Stimulated activated CD4-positive, alpha-beta T cell treated with anti-CD3 and anti-CD28 coated beads, Interleukin-12 subunit alpha, Interleukin-12 subunit beta, amount 100 ng/mL, for 4 hours (primary cell): Measurements from ENCODE around the gene MICAL2.

Experiments
- DNase-seq: peaks from one replicate; pipeline ENCODE4 v3.0.0-alpha.2; 2020

Gene MICAL2

GRCh38 chr11:12098601-12099000 is 11.8 kb upstream of the MICAL2 start:
- no peak for DNase-seq

DNA sequence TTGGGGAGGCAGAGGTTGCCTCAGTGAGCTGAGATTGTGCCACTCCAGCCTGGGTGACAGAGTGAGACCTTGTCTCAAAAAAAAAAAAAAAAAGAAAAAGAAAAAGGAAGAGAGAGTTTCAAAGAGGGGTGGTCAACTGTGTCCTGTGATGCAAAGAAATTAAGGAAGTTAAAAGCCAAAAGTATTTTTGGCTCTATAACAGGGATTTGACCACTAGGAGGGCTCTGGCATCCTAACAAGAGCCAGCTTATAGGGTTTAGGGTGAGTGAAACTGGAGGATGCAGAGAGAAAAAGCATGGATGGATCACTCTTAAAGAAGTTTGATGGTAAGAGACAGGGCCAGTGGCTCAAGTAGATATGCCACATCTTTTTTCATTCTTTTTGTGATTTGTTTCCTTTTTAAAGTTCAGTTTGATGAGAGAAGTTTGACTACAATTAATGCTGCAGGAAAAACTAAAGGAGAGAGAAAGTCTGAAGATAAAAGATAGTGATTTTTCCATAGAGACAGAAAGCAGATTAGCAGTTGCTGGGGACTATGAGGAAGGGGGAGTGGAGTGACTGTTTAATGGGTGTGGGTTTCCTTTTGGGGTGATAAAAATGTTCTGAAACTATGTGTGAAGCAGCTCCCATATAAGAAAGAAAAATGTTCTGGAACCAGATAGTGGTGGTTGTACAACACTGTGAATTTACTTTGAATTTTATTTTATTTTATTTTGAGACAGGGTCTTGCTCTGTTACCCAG is 11.1 kb upstream of the MICAL2 start:
- DNase-seq = no peak

DNA sequence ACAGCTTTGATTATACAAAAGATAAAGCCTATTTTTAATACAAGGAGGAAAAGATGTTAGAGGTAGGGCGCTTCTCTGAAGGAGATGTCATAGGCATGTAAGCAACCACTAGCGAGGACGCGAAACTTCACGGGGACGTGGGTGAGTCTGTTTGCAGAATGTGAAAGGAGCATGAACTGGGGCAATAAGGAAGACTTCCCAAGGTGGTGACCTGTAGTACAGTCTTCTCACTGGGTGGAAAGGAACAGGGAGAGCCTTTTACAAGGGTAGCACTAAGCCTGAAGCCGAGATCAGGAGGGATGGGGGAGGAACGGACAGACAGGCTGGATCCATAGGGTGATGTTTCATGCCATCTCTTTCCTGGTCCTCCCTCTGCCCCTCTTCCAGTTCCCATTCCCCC is 10.0 kb upstream of the MICAL2 start:
- no peak for DNase-seq

GRCh38 chr11:12100841-12101242 is 9.5 kb upstream of the MICAL2 start:
- DNase-seq = no peak

GRCh38 chr11:12101318-12101717 is 9.1 kb upstream of the MICAL2 start:
- no peak for DNase-seq

DNA sequence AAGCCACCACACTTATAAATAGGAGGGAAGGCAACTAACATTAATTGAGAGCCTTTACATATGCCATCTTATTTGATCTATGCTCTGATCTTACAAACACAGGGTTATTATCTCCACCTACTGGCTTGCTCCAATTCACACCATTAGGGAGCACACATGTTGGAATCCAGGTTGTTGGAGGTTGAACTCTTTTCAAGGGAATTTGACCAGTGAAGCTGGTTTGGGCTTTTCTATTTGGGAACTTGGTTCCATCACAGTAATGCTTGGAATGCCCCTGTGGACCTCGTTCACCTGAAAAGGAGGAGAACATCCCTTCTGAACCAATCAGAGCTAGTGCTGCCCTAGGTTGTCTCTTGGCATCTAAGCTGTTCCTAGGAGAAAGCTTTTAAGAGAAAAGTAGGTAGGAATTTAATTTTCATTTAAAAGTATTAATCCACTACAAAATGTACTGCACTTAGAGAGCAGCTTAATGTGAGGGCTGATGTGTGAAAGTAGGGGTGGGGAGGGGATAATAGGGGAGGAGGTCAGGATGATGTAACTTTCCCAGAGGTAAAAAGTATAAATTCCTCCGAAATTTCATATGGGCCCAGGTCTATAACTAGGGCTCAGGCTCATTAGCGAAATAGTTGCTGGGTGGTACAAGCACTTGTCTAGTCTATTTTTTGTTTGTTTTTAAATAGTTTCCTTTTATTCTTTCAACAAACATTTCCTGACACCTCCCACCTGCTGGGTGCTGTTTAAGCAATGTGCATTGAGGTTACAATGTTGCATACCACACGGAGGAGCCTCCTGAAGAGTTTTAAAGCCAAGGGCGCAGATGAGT is 7.6 kb upstream of the MICAL2 start:
- no peak for DNase-seq

- DNase-seq = no peak
Observed at GRCh38 chr11:12103411-12104225, 6.8 kb upstream of the MICAL2 start.

GRCh38 chr11:12105471-12105870 is 4.9 kb upstream of the MICAL2 start:
- DNase-seq = no peak

DNA sequence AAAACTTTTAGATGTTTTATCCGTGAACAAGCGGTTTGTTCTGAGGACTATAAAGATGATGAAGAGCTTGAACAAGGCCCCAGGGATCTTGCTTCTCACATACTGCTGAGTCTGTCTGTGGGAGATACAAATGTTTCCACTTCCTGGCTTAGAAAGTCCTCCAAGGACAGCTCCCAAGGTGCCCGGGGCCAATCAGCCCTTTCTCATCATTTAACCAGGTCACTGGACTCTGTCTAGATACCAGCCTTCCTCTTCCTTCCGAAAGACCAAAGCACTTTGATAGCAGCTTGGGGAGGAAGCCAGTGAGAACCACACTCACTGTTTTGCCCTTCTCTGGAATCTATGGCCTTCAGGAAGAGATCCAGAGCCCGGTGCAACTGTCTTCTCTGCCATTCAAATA is 4.3 kb upstream of the MICAL2 start:
- DNase-seq = no peak

DNA sequence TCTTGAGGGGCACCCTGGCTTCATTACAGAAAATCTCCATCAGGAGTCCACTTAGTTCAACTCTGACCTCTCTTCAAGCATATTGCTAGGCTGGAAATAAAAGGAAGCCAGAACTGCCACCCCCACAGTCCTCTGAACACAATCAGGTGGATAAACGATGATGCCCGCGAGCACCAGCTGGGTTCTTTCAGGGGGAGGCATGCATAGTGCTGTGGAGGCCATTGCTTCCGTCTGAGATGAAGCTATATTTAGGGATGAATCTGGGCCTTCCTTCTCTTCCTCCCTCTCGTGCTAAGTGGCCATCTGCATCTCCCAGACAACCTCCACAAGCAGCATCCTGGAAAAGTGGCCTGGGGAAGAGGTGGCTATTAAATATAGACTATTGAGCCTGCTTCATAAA is 3.9 kb upstream of the MICAL2 start:
- no peak for DNase-seq

- no peak for DNase-seq
Observed at GRCh38 chr11:12108875-12109453, 1.4 kb upstream of the MICAL2 start.

DNA sequence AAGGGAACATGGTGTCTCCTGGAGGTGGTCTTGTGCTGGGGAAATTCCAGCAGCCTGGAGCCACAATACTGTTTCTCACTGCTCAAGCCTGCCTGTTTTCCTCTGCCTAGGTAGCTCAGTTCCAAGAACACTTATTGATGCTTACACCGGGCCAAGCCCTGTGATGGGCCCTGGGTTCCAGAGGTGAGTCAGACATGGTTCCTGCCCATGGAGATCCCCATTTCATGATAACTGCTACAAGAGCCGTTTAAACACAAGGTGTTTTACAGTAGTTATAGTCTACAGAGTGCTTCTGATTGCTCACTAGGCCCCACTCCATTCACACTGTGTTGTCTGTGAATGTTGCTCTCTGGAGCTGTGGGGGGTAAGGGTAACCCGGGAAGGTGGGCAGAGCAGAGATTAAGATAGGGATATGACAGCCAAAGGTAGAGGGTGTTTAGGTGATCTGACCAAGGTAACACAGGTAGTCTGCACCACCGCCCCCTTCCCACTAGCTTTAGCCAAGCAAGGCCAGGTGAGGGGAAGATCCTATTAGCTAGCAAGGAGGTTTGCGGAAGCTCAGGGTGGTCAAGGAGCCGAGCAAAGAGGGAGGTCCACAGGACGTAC is 696 bp upstream of the MICAL2 start:
- no peak for DNase-seq

GRCh38 chr11:12110714-12111548 is 541 bp downstream of the MICAL2 start:
- DNase-seq = peak; percentile 29

GRCh38 chr11:12111549-12112520 is 1.4 kb downstream of the MICAL2 start:
- no peak for DNase-seq

DNA sequence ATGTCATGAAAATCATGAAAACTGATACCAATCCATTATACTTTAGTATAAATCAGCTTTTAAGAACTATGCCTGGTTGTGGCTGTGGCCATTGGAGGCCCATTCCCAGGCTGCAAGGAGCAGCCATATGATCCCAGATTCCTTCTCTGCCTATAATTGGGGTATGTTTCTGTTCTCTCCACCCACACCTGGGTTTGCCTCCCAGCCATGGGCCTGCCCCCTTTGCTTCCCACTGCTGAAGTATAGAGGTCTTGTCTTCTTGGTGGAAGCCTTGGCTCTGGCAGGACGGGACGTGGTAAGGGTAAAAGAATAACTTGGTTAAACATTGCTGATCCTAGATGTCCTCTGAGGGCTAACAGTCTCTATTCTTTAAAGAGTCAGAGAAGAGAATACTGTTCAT is 2.4 kb downstream of the MICAL2 start:
- DNase-seq = no peak

- no peak for DNase-seq
Observed at GRCh38 chr11:12113294-12113693, 2.9 kb downstream of the MICAL2 start.

- DNase-seq = no peak
Observed at GRCh38 chr11:12114193-12115033, 4.0 kb downstream of the MICAL2 start.

DNA sequence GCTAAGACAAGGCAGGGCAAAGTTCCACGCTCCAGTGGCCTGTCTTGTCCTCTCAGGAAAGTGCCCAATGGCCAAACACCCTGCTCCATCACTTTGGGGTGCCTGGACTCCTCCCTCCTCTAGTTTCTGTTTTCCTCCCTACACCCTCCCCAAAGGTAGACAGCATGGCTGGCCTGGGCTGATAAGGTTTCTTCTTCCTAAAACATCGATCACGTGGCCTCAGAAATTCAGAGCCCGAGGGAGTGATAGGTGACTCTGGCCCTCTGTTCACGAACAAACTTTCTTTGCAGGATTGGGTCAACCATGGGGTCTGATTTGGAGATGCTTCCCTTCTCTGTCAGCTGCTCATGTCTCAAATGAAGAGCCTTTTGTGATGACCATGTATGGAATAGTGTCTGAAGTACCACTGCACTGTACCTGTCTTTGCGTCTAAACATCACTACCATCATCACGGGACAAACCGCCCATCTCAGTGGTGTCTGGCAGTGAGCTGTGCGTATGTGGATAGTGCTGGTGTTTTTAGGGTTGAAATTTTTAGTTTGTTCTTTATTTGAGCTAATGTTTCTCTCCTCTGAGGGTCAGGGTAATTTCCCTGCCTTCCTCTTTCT is 6.1 kb downstream of the MICAL2 start:
- no peak for DNase-seq

DNA sequence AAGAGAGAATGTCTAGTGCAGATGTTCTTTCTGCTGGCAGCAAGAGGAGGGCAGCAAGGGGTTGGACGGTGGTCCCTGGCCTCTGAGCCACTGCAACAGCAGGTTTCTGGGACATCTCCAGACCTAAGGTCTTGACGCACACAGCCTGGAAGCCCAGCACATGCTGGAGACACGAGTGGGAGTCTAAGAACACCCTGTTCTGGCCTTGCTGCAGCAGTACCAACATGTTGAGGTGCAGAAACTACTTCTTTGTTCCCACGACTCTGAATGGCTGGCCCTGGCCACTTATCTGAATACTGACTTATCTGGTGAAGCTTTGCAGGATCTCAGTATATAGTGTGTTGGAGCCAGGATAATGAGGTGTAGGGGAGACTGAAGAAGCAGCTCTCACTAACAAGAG is 6.8 kb downstream of the MICAL2 start:
- DNase-seq = no peak
